HG03060 (cell line): ENCODE results near the gene NCS1.

Experiments used
- ATAC-seq: cut with Tn5 transposase; IDR thresholded peaks from one replicate; pipeline ENCODE4 v1.9.1; 2021; ENCODE audit warnings: low read depth, moderate number of reproducible peaks; ENCODE audit not compliant: unreplicated experiment

Gene NCS1

DNA sequence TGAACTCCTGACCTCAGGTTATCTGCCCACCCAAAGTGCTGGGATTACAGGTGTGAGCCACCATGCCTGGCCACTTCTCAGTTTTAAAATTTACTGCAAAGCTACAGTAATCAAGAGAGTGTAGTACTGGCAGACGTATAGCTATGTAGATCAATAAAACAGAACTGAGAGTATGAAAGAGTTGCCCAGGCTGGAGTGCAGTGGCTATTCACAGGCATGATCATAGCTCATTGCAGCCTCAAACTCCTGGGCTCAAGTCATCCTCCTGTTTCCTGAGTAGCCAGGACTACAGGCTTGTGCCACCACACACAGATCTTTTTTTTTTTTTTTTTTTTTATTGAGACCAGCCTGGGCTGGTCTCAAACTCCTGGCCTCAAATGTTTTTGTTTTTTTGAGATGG is 26.5 kb upstream of the NCS1 start:
- ATAC-seq = no peak

DNA sequence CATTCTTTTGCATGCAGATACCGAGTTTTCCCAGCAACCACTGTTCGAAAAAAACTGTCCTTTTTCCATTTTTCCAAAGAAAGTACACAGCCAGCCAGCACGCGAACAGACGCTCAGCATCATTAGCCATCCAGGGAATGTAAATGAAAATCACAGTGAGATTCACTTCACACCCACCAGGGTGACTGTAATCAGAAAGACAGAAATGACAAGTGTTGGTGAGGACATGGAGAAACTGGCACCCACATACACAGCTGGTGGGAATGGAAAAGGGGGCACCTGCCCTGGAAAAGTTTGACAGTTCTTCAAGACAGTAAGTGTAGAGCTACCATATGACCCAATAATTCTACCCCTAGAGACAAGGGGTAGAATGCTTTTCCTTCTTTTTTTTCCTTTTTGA is 25.0 kb upstream of the NCS1 start:
- ATAC-seq = no peak

DNA sequence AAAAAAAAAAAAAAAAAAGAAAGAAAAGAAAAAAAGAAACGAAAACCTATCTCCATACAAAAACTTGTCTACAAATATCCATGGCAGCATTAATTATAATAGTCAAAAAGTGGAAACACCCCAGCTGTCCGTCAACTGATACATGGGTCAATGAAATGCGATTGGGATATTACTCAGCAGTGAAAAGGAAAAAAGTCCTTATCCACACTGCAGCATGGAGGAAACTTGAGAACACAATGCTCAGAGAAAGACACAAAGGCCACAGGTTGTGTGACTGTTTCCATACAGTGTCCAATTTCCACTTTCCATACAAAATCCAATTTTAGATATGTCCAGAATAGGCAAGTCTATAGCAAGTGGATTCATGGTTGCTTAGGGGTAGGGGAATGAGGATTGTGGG is 24.3 kb upstream of the NCS1 start:
- ATAC-seq = no peak

DNA sequence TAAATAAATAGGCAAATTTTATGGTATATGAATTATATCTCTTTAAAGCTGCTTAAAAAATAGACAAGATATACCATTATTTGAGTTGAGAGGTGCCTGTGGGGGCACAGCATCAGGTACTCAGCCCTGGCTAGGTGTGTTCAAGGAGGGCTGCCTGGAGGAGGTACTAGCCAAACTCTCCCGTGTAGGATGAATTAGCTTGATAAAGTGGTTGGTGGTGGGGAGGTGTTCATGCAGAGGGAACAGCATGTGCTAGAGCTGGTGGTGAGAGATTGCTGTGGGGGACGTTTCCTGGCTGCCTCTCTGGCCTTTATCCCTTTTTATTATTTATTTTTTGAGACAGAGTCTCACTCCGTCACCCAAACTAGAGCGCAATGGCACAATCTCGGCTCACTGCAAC is 23.2 kb upstream of the NCS1 start:
- no peak for ATAC-seq

DNA sequence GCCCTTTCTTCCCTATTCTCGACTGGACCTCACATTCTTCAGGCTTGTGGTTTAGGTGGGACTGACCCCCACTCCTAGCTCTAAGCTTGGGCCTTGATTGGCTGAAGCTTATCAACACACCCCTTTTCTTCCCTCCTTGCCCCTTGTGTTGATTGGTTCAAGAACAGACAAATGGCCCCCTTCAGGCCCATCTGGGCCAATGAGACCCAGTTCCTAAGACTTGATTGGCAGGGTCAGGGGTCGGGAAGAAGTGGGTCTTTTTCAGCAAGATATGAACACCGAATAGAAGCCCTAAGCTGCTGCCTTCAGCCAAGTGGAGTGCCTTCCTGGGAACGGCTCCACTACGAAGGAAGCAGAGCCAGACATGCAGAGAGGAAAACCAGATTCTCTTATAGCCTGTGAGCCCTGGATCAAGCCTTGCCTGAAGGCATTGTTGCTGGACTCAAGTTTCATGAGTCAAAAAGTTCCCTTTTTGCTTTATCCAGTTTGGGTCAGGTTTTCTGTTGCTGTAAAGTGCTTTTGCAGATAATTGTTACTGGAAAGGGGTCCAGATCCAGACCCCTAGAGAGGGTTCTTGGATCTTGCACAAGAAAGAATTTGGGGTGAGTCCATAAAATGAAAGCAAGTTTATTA is 22.4 kb upstream of the NCS1 start:
- ATAC-seq = no peak

DNA sequence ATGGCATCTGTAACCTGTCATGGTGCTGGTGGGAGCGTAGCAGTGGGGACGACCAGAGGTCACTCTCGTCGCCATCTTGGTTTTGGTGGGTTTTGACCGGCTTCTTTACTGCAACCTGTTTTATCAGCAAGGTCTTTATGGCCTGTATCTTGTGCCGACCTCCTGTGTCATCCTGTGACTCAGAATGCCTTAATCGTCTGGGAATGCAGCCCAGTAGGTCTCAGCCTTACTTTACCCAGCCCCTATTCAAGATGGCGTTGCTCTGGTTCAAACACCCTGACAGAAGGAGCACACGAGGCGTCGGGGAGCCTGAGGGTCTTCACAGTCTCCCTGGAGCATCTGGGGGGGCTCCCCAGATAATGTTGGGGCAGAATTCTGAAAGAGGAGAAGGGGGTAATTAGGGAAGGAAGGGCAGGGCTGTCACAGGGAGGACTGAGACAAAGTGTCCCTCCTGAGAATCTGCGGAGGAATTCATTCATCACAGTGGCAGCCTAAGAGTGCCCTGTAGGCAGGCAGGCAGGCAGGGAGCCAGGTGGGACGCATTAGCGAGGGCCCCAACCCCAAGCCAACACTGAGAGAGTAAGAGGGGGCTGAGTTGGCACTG is 21.3 kb upstream of the NCS1 start:
- no peak for ATAC-seq

DNA sequence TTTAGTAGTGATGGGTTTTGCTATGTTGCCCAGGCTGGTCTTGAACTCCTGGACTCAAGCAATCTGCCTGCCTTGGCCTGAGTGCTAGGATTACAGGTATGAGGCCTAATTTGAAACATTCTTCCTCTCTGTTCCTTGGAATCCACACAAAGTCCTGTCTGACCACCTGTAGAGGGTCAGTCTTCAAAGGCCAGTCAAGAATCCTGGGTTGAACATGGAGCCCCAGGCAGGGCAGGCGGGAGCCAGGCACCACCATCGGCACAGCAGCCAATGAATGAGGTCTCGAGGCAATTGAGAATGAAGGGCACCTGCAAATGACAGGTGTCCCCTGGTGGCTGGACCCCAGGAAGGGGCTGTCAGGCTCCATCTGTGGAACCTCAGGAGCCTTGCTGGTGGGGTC is 17.4 kb upstream of the NCS1 start:
- no peak for ATAC-seq

DNA sequence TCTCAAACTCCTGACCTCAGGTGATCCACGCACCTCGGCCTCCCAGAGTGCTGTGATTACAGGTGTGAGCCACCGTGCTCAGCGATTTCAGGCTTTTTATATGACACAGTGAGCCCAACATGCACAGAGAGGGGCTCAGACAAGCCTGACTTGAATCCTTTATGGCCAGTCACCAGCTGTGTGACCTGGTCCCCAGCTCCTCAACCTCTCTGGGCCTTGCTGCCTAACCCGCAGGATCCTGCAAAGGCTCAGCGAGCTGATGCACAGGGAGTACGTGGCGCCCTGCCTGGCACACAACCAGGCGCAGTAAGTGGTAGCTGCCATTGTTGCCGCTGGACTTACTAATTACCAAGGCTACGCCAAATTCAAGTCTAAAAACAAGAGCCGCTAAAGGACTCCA is 16.6 kb upstream of the NCS1 start:
- no peak for ATAC-seq

DNA sequence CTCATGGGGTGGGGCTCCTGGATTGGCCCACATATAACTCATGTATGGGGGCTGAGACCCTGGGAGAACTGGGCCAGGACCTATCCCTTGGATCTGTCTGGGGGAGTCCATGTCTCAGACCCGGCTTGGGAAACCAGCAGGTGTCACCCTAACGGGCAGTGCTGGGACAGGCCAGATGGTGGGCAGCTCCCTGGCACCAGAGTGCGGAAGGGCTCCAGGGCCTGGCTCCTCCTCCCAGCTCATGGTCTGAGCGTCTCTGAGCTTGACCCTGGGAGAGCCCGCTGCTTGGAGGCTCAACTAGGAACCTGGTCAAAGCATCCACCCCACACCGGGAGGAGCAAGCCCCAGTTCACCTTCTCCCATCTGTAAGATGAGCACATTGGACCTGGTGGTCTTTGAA is 15.5 kb upstream of the NCS1 start:
- ATAC-seq = no peak

DNA sequence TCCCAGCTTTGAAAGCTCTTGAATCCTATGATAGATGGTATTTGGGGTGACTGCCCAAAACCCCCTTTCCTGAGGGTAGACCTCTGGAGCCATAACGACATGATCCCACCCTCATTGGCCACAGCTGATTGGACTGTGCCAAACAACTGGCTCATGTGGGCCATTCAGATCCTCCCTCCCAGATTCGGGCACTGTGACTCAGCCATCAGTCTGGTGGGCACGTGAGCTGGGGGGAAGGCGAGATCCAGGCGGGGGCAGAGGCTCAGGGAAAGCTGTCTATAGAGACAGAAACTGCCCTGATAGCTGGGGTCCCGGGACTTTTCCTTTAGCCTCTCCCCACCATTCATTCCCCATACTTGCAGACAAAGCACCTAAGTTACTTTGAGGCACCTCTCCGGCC is 15.1 kb upstream of the NCS1 start:
- no peak for ATAC-seq

DNA sequence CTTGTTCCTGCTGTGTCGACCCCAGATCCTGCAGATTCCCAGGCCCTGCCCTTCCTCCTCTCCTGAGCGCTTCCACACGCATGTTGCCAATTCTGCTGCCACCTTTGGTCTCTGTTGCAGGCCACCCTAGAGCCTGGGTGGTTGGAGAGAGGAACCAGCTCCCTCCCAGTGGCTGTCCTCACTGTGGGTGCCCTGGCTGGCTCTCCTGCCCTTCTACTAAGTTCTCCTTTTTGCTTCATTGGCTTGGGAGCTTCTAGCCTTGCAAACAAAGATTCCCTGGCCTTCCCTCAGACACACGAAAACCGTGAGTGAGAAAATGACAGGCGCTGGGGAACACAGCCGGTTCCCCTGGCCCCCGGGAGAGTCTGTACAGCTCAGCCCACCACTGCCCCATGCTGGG is 14.2 kb upstream of the NCS1 start:
- no peak for ATAC-seq

DNA sequence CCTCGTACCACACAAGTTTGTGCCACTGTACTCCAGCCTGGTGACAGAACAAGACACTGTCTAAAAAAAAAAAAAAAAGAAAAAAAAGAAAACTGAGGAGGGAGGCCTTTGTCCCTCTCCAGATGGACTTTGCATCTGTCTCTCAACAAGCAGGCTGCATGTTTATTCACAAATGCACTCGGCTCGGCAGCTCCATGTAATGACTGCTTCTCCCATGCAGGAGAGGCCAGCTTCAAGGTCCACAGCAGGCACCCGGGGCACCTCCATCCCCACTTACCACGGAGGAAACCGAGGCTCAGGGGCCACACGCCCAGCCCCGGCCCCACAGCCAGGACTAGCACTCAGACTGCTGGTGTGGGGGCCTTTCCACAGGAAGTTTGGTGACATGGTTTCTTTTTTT is 13.1 kb upstream of the NCS1 start:
- no peak for ATAC-seq

DNA sequence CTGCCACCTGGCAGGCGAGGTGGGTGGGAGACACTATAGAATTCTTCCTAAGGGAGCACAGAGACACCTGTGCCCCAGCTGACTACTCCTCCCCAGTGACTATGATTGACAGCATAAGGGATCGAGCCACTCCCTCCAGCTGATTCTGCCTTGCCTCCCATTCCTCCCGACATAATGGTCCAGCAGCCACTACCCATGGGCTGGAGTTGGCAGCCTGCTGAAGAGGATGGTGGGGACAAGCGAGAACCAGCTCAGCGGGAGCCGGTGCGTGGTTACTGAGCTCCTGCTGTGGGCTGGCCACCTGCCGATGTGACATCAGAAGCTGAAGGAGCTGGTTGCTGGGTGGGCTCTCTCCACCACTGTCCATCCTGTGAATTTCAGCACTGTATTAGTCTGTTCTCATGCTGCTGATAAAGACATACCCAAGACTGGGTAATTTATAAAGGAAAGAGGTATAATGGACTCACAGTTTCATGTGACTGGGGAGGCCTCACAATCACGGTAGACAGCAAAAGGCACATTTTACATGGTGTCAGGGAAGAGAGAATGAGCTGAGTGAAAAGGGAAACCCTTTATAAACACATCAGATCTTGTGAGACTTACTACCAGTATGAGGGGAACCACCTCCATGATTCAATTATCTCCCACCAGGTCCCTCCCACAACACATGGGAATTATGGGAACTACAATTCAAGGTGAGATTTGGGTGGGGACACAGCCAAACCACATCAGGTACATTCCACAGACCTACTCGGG is 12.1 kb upstream of the NCS1 start:
- no peak for ATAC-seq

DNA sequence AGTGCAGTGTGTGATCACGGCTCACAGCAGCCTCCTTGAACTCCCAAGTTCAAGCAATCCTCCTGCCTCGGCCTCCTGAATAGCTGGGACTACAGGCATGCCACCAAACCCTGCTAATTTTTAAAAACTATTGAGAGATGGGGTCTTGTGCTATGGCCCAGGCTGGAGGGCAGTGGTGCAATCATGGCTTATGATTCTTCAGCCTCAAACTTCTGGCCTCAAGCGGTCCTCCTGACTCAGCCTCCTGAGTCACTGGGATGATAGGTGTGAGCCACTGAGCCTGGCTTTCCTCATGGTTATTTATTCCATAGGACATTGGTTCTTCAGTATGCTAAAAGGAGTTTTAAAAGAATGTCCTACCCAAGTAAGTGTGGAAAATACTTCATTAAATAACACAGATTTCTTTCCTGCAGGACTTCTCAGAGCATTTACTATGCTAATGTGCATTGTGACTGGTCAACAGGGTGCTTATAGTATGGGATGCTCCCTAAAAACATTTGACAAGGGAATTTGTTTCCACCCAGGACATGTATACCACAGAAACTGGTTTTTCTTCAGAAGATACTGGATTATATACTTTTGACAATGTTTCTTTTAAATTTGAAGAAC is 11.2 kb upstream of the NCS1 start:
- ATAC-seq = no peak

DNA sequence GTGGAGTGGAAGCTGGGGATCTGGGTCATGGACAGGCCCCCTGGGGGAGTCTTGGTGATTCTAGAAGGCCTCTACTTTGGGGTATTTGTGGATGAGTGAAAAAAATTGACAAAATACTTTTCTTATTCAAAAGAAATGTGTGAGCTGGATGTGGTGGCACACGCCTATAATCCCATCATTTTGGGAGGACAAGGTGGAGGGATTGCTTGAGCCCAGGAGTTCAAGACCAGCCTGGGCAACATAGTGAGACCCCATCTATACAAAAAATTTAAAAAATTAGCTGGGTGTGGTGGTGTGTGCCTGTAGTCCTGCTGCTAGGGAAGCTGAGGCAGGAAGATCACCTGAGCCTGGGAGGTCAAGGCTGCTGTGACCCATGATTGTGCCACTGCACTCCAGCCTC is 6.6 kb upstream of the NCS1 start:
- ATAC-seq = no peak

DNA sequence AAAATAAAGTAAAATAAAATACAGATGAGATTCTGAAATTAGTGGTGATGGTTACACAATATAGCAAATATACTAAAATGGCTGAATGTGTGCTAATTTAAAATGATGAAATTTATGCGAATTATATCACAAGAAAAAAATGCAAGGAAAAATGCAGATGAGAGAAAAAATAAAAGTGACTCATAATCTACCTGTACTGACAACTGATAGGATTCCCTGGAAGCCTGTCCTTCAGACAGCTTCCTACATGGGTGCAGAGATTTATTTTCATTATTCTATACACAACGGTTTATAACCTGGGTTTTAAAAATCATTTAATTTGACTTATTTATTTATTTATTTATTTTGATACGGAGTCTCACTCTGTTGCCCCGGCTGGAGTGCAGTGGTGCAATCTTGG is 5.8 kb upstream of the NCS1 start:
- ATAC-seq = no peak

DNA sequence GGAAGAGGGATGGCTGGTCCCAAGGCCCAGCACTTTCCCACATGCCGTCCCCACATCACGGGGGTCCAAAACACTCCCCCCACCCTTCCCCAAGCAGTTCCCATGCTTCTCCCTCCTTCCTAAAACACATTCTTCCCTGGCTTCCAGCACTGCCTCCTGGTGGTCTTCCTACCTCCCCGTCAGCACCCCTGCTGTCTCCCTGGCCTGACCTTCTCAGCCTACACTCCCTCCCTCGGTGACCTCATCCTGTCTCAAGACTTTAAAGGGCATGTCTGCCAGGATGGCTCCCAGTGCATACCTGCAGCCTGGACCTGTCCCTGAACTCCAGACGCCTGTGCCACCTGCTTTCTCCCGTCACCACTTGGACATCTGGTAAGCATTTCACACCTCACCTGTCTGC is 4.3 kb upstream of the NCS1 start:
- ATAC-seq = no peak

DNA sequence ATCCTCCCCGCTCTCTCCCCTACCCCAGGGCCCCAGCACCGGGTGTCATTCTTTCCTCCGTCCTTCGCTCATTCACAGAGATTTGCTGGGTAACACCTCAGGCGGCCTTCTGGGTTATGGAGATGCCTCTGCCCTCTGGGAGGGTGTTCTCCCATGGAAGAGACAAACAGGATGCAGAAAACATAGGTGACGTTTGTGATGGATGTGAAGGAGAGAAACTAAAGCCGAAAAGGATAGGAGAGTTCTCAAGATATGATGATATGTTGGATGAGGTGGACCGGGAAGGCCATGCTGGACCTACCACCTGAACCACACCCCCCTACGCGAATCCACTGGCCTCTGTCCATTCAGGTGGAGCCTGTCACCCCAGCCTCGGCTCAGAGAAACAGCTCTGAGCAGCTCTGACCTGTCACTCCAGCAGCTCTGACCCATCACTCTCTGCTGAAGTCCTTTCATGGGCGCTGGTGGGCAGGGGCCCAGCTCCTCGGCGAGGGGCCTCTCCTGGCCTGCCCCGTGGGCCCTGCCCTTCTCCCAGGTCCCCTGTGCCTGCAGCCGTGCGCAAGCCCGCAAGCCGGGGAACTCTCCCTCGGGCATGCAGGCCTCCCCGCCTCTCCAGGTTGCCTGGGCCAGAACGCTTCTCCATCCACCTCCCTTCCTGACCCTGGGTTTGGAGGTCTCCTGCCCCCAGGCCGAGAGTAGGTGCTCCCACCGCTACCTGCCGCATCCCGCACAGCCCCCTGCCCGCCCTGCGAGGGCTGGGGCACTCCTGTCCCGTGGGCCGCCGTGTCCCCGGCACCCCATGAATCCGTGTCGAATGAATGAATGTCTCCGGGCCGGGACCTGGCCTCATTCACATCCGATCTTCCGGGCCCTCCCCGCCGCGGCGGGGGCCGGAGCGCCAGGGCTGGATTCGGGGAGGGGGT is 717 bp upstream of the NCS1 start:
- no peak for ATAC-seq

DNA sequence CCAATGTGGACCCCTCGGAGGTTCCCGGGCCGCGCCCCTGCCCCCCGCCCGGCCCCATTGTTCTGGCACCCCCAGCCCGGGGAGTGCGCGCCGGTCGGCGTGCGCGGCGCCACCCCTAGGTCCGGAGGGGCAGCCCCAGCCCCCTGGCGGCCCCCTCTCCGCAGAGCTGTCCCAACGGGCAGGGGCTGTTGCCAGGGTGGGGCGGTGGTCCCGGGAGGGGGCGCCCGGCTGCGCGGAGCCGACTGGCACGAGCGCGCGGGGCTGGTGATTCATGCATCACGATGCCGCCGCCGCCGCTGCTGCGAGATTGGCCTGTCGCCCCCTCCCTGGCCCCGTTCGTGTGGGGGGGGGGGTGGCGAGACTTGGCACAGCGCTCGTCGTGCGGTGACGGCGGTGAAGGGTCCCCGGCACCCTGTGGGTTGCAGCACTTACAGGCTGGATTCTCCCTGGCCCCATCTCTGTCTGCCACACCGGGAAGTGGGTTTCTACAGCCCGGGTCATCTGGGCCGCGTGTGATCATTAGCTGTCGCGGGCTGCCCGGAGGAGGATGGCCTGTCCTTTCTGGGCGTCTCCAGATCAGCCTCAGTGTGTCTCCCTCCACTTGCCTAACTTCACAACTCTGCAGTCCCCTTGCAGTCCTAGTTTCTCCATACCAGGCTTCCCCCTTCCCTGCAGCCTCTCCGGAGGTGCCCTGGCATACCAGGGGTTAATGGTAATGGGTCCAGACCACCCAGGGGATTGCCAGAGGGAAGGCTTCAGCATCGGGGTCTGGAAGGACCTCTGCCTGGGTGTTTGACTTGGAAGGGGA is 858 bp downstream of the NCS1 start:
- no peak for ATAC-seq

DNA sequence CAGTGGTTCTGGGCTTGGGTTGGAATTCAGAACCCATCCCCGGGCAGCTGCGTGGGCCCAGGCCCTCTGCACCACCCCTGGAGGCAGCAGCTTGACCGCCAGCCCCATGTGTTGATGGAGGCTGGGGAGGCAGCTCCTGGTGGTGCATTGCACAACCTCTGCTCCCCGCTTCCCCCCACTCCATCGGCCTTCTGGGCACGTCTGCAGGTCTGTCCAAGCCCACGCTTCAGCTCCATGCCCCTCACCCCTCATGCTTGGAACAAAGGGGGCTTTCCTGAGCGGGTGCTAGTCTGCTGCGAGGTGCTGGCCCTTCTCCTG is 1.4 kb downstream of the NCS1 start:
- no peak for ATAC-seq
